ENCODE data around the gene SLC35C1.

SLC35C1 gene

DNA sequence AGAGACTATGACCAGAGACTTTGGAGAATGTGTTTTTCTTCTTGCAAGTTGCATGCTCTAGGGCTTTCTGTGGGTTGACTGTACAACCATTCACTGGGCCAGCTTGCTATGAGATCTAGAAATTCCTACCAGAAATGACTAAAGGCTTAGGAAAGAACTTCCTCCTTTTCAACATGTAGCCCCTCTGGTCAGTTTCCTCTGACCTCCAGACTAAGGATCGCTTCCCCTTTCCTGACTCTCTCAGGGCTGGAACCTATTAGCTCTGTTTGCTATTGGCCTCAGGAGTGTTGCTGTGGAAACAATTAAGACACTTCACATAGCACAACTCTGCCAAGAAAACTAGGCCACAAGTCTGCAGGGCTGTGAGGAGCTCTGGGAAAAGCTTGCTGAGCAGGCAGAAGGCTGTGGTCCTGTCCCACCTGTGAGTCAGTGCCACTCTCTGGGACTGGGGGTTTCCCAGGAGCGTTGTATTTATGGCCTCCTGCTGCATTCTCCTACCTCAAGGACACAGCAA lies 53.1 kb downstream of the SLC35C1 start:
- 0 out of 2 replicates have a peak, but pooled peaks have one; percentile 30 for TF ChIP-seq POLR2AphosphoS5 (IDR thresholded peaks at IDR 0.05; ENCODE audit: low read depth, low read length)
- no peak for TF ChIP-seq FOXP2 (optimal IDR thresholded peaks at IDR 0.05; ENCODE audit: borderline replicate concordance, extremely low read depth, extremely low read length, insufficient read depth)
- peak; percentile 78; the same call in 1 of the 2 replicates for TF ChIP-seq SIN3A (IDR thresholded peaks at IDR 0.05; ENCODE audit: borderline replicate concordance, insufficient read depth, low read length)
- TF ChIP-seq, protein P1, sequence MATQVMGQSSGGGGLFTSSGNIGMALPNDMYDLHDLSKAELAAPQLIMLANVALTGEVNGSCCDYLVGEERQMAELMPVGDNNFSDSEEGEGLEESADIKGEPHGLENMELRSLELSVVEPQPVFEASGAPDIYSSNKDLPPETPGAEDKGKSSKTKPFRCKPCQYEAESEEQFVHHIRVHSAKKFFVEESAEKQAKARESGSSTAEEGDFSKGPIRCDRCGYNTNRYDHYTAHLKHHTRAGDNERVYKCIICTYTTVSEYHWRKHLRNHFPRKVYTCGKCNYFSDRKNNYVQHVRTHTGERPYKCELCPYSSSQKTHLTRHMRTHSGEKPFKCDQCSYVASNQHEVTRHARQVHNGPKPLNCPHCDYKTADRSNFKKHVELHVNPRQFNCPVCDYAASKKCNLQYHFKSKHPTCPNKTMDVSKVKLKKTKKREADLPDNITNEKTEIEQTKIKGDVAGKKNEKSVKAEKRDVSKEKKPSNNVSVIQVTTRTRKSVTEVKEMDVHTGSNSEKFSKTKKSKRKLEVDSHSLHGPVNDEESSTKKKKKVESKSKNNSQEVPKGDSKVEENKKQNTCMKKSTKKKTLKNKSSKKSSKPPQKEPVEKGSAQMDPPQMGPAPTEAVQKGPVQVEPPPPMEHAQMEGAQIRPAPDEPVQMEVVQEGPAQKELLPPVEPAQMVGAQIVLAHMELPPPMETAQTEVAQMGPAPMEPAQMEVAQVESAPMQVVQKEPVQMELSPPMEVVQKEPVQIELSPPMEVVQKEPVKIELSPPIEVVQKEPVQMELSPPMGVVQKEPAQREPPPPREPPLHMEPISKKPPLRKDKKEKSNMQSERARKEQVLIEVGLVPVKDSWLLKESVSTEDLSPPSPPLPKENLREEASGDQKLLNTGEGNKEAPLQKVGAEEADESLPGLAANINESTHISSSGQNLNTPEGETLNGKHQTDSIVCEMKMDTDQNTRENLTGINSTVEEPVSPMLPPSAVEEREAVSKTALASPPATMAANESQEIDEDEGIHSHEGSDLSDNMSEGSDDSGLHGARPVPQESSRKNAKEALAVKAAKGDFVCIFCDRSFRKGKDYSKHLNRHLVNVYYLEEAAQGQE (IDR thresholded peaks at IDR 0.05; ENCODE audit: insufficient read depth in 1 of 2, low read depth in 2 of 2, low read length in 2 of 2) = peak in 1 of 2 experiments; percentile 61; a peak in 2 of 4 replicates
- TF ChIP-seq TAF1 (IDR thresholded peaks at IDR 0.05; ENCODE audit: borderline replicate concordance, insufficient read depth, low read length) = no peak

DNA sequence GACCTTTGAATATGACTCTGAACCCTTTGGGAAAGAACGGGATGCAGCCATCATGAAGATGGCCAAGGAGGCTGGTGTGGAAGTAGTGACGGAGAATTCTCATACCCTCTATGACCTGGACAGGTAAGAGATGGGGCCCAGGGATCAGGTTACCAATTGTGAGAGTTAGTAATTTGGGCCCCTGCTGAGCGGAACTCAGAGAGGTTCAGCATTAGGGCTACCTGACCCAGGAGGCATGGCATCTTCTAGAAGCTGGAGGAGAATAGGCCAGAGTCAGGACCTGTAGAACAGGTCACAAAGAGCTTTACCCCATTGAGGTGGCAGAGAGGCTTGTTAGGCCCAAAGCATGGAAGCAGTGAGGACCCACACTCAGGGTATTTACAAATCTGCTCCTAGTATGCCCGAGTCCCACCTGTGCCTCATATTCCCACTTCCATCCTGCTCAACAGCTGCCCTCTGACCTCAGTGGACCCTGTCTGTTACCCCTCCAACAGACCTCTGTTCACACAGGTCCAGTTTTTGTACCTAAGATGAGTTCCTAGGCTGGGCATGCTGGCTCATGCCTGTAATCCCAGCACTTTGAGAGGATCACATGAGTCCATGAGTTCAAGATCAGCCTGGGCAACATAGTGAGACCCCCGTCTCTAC lies 53.9 kb downstream of the SLC35C1 start:
- no peak for TF ChIP-seq POLR2AphosphoS5 (IDR thresholded peaks at IDR 0.05; ENCODE audit: low read depth, low read length)
- TF ChIP-seq, protein P1 (IDR thresholded peaks at IDR 0.05; ENCODE audit: insufficient read depth in 1 of 2, low read depth in 2 of 2, low read length in 2 of 2) = no peak
- no peak for TF ChIP-seq TAF1 (IDR thresholded peaks at IDR 0.05; ENCODE audit: borderline replicate concordance, insufficient read depth, low read length)
- TF ChIP-seq SIN3A (IDR thresholded peaks at IDR 0.05; ENCODE audit: borderline replicate concordance, insufficient read depth, low read length) = no peak
- no peak for TF ChIP-seq FOXP2 (optimal IDR thresholded peaks at IDR 0.05; ENCODE audit: borderline replicate concordance, extremely low read depth, extremely low read length, insufficient read depth)

DNA sequence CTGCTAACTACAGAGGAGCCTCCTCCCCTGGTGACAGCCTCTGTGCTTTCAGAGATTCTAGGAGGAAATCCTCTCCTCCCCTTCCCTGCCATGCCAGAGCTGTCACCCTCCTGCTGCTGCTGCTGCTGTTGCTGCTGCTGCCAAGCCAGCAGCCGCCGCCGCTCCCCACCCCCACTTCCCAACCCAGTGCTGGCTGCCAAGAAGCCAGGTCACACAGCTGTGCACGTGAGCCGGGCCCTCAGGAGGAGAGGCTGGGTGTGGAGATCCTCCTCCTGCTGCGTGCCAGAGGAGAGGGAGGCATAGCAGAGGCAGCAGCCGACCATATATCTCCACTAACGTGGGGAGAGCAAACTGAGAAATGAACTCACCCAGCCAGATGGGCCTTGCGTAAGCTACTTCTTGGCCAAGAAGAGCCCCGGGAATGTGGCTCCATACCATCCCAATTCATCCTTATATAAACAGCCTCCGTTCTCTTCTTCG lies 54.8 kb downstream of the SLC35C1 start:
- TF ChIP-seq FOXP2 (optimal IDR thresholded peaks at IDR 0.05; ENCODE audit: borderline replicate concordance, extremely low read depth, extremely low read length, insufficient read depth) = peak; percentile 96
- TF ChIP-seq, protein P1 (IDR thresholded peaks at IDR 0.05; ENCODE audit: insufficient read depth in 1 of 2, low read depth in 2 of 2, low read length in 2 of 2) = peak in 1 of 2 experiments; percentile 46; a peak in 1 of 4 replicates
- TF ChIP-seq SIN3A (IDR thresholded peaks at IDR 0.05; ENCODE audit: borderline replicate concordance, insufficient read depth, low read length) = no peak

DNA sequence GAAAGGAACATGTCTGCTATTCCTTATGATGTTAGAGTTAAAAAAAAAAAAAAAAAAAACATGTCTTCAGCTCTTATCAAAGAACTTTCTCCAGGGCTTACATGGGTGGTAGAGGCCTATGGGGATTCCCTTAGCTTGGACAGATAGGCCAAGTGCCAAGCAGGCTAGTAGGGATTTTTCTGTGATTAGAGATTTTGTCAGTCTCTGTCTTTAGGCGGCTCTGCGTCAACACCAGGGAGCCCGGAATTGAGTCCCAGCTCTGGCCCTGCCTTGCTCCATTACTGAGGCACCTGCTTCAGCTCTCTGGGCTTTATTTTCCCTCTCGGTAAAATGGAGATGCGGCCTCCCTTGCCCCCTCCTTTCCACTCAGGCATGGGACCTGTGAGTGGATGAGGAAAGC lies 55.4 kb downstream of the SLC35C1 start:
- TF ChIP-seq, protein P1 (IDR thresholded peaks at IDR 0.05; ENCODE audit: insufficient read depth in 1 of 2, low read depth in 2 of 2, low read length in 2 of 2) = no peak
- TF ChIP-seq FOXP2 (optimal IDR thresholded peaks at IDR 0.05; ENCODE audit: borderline replicate concordance, extremely low read depth, extremely low read length, insufficient read depth) = no peak
- no peak for TF ChIP-seq SIN3A (IDR thresholded peaks at IDR 0.05; ENCODE audit: borderline replicate concordance, insufficient read depth, low read length)
- TF ChIP-seq POLR2AphosphoS5 (IDR thresholded peaks at IDR 0.05; ENCODE audit: low read depth, low read length) = no peak
- no peak for TF ChIP-seq TAF1 (IDR thresholded peaks at IDR 0.05; ENCODE audit: borderline replicate concordance, insufficient read depth, low read length)
